Hair follicular keratinocyte (primary cell): ENCODE results near the gene RBP7. TPM values are rescaled to one million over a fixed set of nuclear protein-coding genes. Genes with fewer than 3 reads are reported as not detected.

ENCODE experiments used
- total RNA-seq: library from RNA; depleted of rRNA; stranded (reverse); fragments of >200 nt; gene quantifications from 2 replicates; pipeline ENCODE4 v1.2.3, GENCODE V29; 2015

RBP7 gene
- 1.4 and 4.1 TPM in 2 replicates for total RNA-seq

DNA sequence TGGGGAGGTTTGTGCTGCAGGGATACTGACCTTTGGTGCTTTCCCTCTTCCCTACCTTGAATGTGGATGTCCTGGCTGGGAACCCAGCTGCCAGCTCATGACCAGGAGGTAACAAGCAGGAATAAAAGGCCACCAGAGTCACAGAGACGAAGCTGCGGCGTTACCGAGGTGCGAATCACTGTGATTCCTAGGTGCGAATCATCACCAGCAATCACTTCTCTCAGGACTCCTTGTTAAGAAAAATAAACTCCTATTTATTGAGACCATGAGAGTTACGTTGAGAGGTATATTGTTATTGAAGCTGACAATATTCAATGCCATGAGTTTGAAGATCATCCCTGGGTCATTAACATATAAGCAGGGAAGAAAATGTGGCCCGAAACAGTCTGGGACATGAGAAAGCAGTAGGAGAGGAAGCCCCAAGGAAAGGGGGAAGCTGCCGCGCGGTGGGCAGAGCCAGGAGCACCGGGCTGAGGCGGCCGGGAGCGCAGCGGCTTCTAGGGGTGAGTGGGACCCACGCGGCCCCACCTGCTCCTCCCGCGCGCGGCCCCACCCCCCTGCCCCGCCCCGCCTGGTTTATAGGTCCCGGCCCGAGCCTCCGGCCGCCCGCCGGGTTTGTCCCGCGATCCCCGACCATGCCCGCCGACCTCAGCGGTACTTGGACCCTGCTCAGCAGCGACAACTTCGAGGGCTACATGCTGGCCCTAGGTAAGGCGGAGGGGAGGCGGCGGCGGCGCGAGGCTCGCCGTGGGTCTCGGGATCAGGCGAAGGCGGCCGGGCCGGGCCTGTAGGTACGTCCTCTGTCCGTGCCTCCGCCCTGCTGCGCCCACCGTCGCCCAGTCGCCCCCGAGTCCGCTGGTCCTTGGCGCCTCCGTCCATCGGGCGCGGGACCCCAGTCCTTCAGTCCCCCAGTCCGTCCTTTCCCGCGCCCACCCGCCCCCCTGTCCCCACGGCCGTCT is at the start of gene RBP7:
TSS of gene RBP7 (plus strand) at position 605 of the 959 bp plus-strand sequence. CDS start at position 636, 31 bp downstream.

DNA sequence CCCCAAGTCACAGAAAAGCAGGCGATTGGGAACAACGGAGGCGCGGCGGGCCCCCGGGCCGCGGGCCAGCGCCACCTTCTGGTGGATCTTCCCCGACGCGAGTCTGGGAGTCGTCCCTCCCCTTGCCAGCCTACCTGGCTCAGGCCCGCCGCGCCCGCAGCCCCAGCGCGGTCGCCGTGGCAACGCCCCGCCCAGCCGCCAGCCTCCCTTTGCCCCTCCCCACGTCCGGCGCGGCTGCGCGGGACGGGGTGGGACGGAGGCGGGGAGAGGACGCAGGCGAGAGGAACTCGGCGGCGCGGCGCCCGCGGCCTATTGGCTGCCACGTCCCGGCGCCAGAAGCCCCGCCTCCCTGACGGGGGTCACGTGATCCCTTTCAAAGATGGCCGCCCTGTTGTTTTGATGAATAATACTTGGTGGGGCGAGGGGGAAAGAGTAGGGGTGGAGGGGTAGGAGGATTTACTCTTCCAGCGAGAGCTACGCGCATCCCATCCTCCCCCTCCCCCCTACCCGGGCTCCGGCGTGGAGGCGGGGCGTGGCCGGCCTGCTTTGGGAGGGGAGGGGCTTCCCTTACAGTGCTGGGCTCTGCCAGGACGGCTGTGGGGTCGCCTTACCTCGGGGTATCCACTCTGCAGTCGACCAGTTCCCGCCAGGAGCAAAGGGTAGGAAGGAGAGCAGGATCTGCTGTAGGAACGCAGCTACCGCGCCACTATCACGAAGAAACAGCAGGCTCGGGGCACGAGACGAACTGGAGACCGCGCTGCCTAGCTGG is 35.7 kb downstream of the RBP7 start, which contains the start of gene UBE4B:
TSS of gene UBE4B (plus strand) at position 369 of the 769 bp plus-strand sequence. CDS start 713 bp downstream, outside the sequence.

Other genes with a start within 250 kb of the RBP7 start
- gene CLSTN1, start 173.3 kb upstream of the RBP7 start, total RNA-seq: 115 and 119 TPM in 2 replicates
- gene CTNNBIP1, start 87.0 kb upstream of the RBP7 start, total RNA-seq: 80.1 and 86.2 TPM in 2 replicates
- gene LZIC, start 53.8 kb upstream of the RBP7 start, total RNA-seq: 21.7 and 26.0 TPM in 2 replicates
- gene NMNAT1, start 53.8 kb upstream of the RBP7 start, total RNA-seq: 6.9 and 9.0 TPM in 2 replicates
- 25.7 and 28.6 TPM in 2 replicates for gene UBE4B, start 35.7 kb downstream of the RBP7 start, total RNA-seq
- 13.4 and 14.7 TPM in 2 replicates for gene KIF1B, start 213.3 kb downstream of the RBP7 start, total RNA-seq